ENCODE results near the gene TMEM254.
"Not testable (repeated sequence)": the region's sequence is repeated elsewhere in the genome, so short reads cannot be mapped to it uniquely, and the experiment has no call there.

Gene TMEM254

GRCh38 chr10:80077869-80078447, 507 bp upstream of the TMEM254 start:
- no peak for DNase-seq

- no peak for DNase-seq
Measured at GRCh38 chr10:80079312-80079719, 851 bp downstream of the TMEM254 start.

- no peak for DNase-seq
Measured at GRCh38 chr10:80081026-80081425, 2.6 kb downstream of the TMEM254 start.

- DNase-seq, result no peak
Measured at GRCh38 chr10:80081801-80082750, 3.6 kb downstream of the TMEM254 start.

GRCh38 chr10:80090121-80090520, 11.7 kb downstream of the TMEM254 start:
- no peak for DNase-seq

- DNase-seq, result no peak
Measured at GRCh38 chr10:80094231-80094630, 15.8 kb downstream of the TMEM254 start.

- not testable (repeated sequence) for DNase-seq
Measured at GRCh38 chr10:80098272-80098671, 19.8 kb downstream of the TMEM254 start.

GRCh38 chr10:80099295-80099694, 20.8 kb downstream of the TMEM254 start:
- DNase-seq, result not testable (repeated sequence)

- DNase-seq, result no peak
Measured at GRCh38 chr10:80100116-80100515, 21.7 kb downstream of the TMEM254 start.

GRCh38 chr10:80100861-80101695, 22.6 kb downstream of the TMEM254 start:
- no peak for DNase-seq

- DNase-seq, result no peak
Measured at GRCh38 chr10:80104066-80104926, 25.8 kb downstream of the TMEM254 start.

GRCh38 chr10:80108576-80109239, 30.2 kb downstream of the TMEM254 start:
- no peak for DNase-seq

- no peak for DNase-seq
Measured at GRCh38 chr10:80110986-80111385, 32.5 kb downstream of the TMEM254 start.

- DNase-seq, result no peak
Measured at GRCh38 chr10:80118669-80119068, 40.2 kb downstream of the TMEM254 start.

- no peak for DNase-seq
Measured at GRCh38 chr10:80122110-80122710, 43.7 kb downstream of the TMEM254 start.

GRCh38 chr10:80122746-80123145, 44.3 kb downstream of the TMEM254 start:
- DNase-seq, result no peak

GRCh38 chr10:80126876-80127275, 48.4 kb downstream of the TMEM254 start:
- DNase-seq, result no peak

- no peak for DNase-seq
Measured at GRCh38 chr10:80131499-80131901, 53.0 kb downstream of the TMEM254 start.

GRCh38 chr10:80132299-80133139, 54.1 kb downstream of the TMEM254 start, which contains the start of gene PLAC9:
Gene PLAC9 (plus strand): TSS chr10:80132730. CDS start chr10:80132763, 33 bp downstream.
- DNase-seq, result no peak

GRCh38 chr10:80133206-80133605, 54.7 kb downstream of the TMEM254 start:
- no peak for DNase-seq

Measured in stimulated activated CD4-positive, alpha-beta T cell treated with anti-CD3 and anti-CD28 coated beads, Interleukin-4, amount 100 ng/mL, for 1 hour (primary cell).